ENCODE data around the gene ADNP2. TPM values are rescaled to one million over a fixed set of nuclear protein-coding genes. Genes with fewer than 3 reads are reported as not detected.

Gene ADNP2
- total and polyA plus RNA-seq, 2 donors (not counting 3 experiments of a cell fraction or from before 2014, with no cell fraction given): 10.2 to 20.6 TPM

DNA sequence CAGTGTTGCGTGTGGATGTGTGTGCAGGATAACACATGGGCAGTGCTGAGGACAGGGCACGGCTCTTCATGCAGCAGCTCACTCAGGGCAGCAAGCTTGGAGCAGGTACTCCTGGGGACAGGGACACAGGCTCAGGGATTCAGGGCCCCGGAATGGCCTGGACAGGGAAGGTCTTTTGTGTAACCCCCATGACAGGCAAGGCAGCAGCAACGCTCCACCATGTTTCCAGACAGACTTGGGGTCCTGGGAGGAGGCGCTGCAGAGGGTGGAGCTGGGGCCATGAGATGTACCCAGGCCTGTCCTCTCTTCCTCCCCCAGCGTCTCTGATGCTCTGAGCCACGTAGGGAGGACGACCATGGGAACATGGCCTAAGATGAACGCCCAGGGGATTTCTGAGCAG is 58.3 kb downstream of the ADNP2 start:
- no peak overlapping the region for H3K4me3 ChIP-seq (replicated peaks in 1 of 3; ENCODE audit: insufficient read depth in 1 of 3, low read depth in 1 of 3, low read length in 3 of 3)
- no peak for TF ChIP-seq JUN (IDR thresholded peaks at IDR 0.05; ENCODE audit: borderline replicate concordance, insufficient read depth, insufficient read length, low read depth)
- H3K79me2 ChIP-seq (ENCODE audit: control insufficient read depth, insufficient read depth, low read length): no peaks in the 10 kb centered on the region
- no peaks in the 10 kb centered on the region for H3K27me3 ChIP-seq (ENCODE audit: control insufficient read depth in 2 of 2, insufficient read depth in 2 of 2, low read length in 2 of 2)
- POLR2A ChIA-PET: no interaction called here
- H3K9me3 ChIP-seq (replicated peaks; ENCODE audit: control insufficient read depth, insufficient read depth, low read length): no peaks in the 10 kb centered on the region
- H3K4me2 ChIP-seq (ENCODE audit: insufficient read depth, low read length): no peak overlapping the region
- H4K20me1 ChIP-seq (replicated peaks; ENCODE audit: control insufficient read depth, extremely low read depth, insufficient read depth, low read length): no peaks in the 10 kb centered on the region
- DNase-seq (ENCODE audit: low read depth, low spot score) (no peak), FAIRE-seq (no peak)
- H3K36me3 ChIP-seq (ENCODE audit: control insufficient read depth in 2 of 2, extremely low read depth in 1 of 2, insufficient read depth in 2 of 2, low read length in 2 of 2): no peaks in the 10 kb centered on the region
- H3K27ac ChIP-seq (ENCODE audit: insufficient read depth, low read depth, low read length): no peak overlapping the region
- CTCF ChIA-PET: interaction anchor here (4.6 kb wide), 1 partner anchor 9 kb away, joined by 53 read pairs; no protein-coding TSS in a partner anchor
- H3K9me1 ChIP-seq (replicated peaks; ENCODE audit: control insufficient read depth, extremely low read depth, insufficient read depth, low read length): no peaks in the 10 kb centered on the region
- H3K9ac ChIP-seq (replicated peaks; ENCODE audit: extremely low read depth, insufficient read depth, low read length): no peak overlapping the region
- no peak overlapping the region for H2AFZ ChIP-seq (ENCODE audit: low read depth, low read length)
- no TSS peak for BruUV-seq (replicated peaks)
- dilution Hi-C loops (cut with MboI; ENCODE audit: extremely low pct_ligation_motif_present, low sequenced_read_pairs): no loop called here
- H3K4me1 ChIP-seq (ENCODE audit: control insufficient read depth, extremely low read depth, insufficient read depth, low read length): no peaks in the 10 kb centered on the region
- intact Hi-C loops (cut with micrococcal nuclease): no loop called here

DNA sequence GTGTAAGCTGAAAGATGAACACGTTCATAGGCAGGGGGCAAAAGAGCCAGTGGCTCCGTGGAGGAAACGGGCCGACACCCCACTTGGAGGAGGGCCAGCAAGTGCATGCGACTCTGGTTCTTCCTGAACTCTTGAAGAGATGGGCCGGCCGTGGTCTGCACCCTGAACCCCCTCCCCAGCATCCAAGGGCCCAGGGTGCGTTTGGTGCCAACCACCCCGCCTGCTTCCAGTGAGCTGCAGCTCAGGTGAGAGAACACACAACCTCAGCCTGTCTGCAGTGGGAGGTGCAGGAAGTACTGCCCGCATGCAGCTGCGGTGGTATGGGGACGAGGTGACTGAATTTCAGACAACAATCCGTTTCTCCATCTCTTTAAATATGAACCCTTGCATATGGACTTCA is 58.9 kb downstream of the ADNP2 start:
- POLR2A ChIA-PET: no interaction called here
- H3K4me2 ChIP-seq (ENCODE audit: insufficient read depth, low read length): no peak overlapping the region
- DNase-seq (ENCODE audit: low read depth, low spot score) (no peak), FAIRE-seq (no peak)
- H3K36me3 ChIP-seq (ENCODE audit: control insufficient read depth in 2 of 2, extremely low read depth in 1 of 2, insufficient read depth in 2 of 2, low read length in 2 of 2): no peaks in the 10 kb centered on the region
- no peak overlapping the region for H3K27ac ChIP-seq (ENCODE audit: insufficient read depth, low read depth, low read length)
- H3K79me2 ChIP-seq (ENCODE audit: control insufficient read depth, insufficient read depth, low read length): no peaks in the 10 kb centered on the region
- TF ChIP-seq POLR2AphosphoS5 (IDR thresholded peaks at IDR 0.05; ENCODE audit: insufficient read depth, low read depth, low read length) (no peak), MAX (IDR thresholded peaks at IDR 0.05; ENCODE audit: insufficient read depth, insufficient read length) (no peak)
- TF ChIP-seq, protein P1, sequence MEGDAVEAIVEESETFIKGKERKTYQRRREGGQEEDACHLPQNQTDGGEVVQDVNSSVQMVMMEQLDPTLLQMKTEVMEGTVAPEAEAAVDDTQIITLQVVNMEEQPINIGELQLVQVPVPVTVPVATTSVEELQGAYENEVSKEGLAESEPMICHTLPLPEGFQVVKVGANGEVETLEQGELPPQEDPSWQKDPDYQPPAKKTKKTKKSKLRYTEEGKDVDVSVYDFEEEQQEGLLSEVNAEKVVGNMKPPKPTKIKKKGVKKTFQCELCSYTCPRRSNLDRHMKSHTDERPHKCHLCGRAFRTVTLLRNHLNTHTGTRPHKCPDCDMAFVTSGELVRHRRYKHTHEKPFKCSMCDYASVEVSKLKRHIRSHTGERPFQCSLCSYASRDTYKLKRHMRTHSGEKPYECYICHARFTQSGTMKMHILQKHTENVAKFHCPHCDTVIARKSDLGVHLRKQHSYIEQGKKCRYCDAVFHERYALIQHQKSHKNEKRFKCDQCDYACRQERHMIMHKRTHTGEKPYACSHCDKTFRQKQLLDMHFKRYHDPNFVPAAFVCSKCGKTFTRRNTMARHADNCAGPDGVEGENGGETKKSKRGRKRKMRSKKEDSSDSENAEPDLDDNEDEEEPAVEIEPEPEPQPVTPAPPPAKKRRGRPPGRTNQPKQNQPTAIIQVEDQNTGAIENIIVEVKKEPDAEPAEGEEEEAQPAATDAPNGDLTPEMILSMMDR (IDR thresholded peaks at IDR 0.05; ENCODE audit: extremely low read depth in 1 of 2, insufficient read depth in 1 of 2, low read depth in 1 of 2, low read length in 2 of 2): no peak
- dilution Hi-C loops (cut with MboI; ENCODE audit: extremely low pct_ligation_motif_present, low sequenced_read_pairs): no loop called here
- H3K9me1 ChIP-seq (replicated peaks; ENCODE audit: control insufficient read depth, extremely low read depth, insufficient read depth, low read length): no peaks in the 10 kb centered on the region
- H2AFZ ChIP-seq (ENCODE audit: low read depth, low read length): no peak overlapping the region
- intact Hi-C loops (cut with micrococcal nuclease): no loop called here
- CTCF ChIA-PET: interaction anchor here (4.6 kb wide), 1 partner anchor 10 kb away, joined by 53 read pairs; no protein-coding TSS in a partner anchor
- H3K9me3 ChIP-seq (replicated peaks; ENCODE audit: control insufficient read depth, insufficient read depth, low read length): no peaks in the 10 kb centered on the region
- no peak overlapping the region for H3K4me3 ChIP-seq (replicated peaks in 1 of 3; ENCODE audit: insufficient read depth in 1 of 3, low read depth in 1 of 3, low read length in 3 of 3)
- no peaks in the 10 kb centered on the region for H3K4me1 ChIP-seq (ENCODE audit: control insufficient read depth, extremely low read depth, insufficient read depth, low read length)
- no TSS peak for BruUV-seq (replicated peaks)
- H3K27me3 ChIP-seq (ENCODE audit: control insufficient read depth in 2 of 2, insufficient read depth in 2 of 2, low read length in 2 of 2): no peaks in the 10 kb centered on the region
- no peak overlapping the region for H3K9ac ChIP-seq (replicated peaks; ENCODE audit: extremely low read depth, insufficient read depth, low read length)
- no peaks in the 10 kb centered on the region for H4K20me1 ChIP-seq (replicated peaks; ENCODE audit: control insufficient read depth, extremely low read depth, insufficient read depth, low read length)
